Activated CD4-positive, alpha-beta T cell treated with anti-CD3 and anti-CD28 coated beads for 1 hour (primary cell): ENCODE data around the gene ZDHHC14.

Experiments used
- DNase-seq: peaks from one replicate; pipeline ENCODE4 v3.0.0-alpha.2; 2020

ZDHHC14 gene

GRCh38 chr6:157520596-157521361 is 139.8 kb downstream of the ZDHHC14 start:
- no peak for DNase-seq

GRCh38 chr6:157521362-157522335 is 140.7 kb downstream of the ZDHHC14 start:
- DNase-seq = no peak

- no peak for DNase-seq
Measured at GRCh38 chr6:157522472-157522871, 141.5 kb downstream of the ZDHHC14 start.

GRCh38 chr6:157524735-157525134 is 143.7 kb downstream of the ZDHHC14 start:
- no peak for DNase-seq

GRCh38 chr6:157525292-157525889 is 144.4 kb downstream of the ZDHHC14 start:
- DNase-seq = no peak

GRCh38 chr6:157525918-157526425 is 145.0 kb downstream of the ZDHHC14 start:
- DNase-seq = no peak

- no peak for DNase-seq
Measured at GRCh38 chr6:157527471-157527907, 146.5 kb downstream of the ZDHHC14 start.

- no peak for DNase-seq
Measured at GRCh38 chr6:157528931-157529653, 148.1 kb downstream of the ZDHHC14 start.

GRCh38 chr6:157529654-157530039 is 148.7 kb downstream of the ZDHHC14 start:
- DNase-seq = no peak

GRCh38 chr6:157530126-157530525 is 149.1 kb downstream of the ZDHHC14 start:
- DNase-seq = no peak

GRCh38 chr6:157530724-157531168 is 149.8 kb downstream of the ZDHHC14 start:
- DNase-seq = no peak

GRCh38 chr6:157531169-157531985 is 150.4 kb downstream of the ZDHHC14 start:
- no peak for DNase-seq

GRCh38 chr6:157531986-157532365 is 151.0 kb downstream of the ZDHHC14 start:
- DNase-seq = no peak

GRCh38 chr6:157533048-157533871 is 152.3 kb downstream of the ZDHHC14 start:
- no peak for DNase-seq

- no peak for DNase-seq
Measured at GRCh38 chr6:157534134-157534871, 153.3 kb downstream of the ZDHHC14 start.

- no peak for DNase-seq
Measured at GRCh38 chr6:157534977-157535339, 154.0 kb downstream of the ZDHHC14 start.

GRCh38 chr6:157535340-157536222 is 154.6 kb downstream of the ZDHHC14 start:
- no peak for DNase-seq

- no peak for DNase-seq
Measured at GRCh38 chr6:157536223-157536545, 155.2 kb downstream of the ZDHHC14 start.

- DNase-seq = no peak
Measured at GRCh38 chr6:157537556-157537955, 156.6 kb downstream of the ZDHHC14 start.
